Coronary artery (tissue), 2 donors: Measurements from ENCODE around the gene P2RY8.
"Not testable (repeated sequence)": the region's sequence is repeated elsewhere in the genome, so short reads cannot be mapped to it uniquely, and the experiment has no call there.

ENCODE experiments used
- DNase-seq: peaks from one replicate; pipeline ENCODE4 v3.0.0-alpha.2; 2017; ENCODE audit warnings: low spot score
- H3K27ac ChIP-seq, 2 donors: fragments of 200-600 bp; sonication (generic); one replicate each; pipeline ENCODE4 v1.5.1; 2016 to 2019
- H3K4me3 ChIP-seq: fragments of 200-600 bp; sonication (generic); 2 replicates; pipeline ENCODE4 v1.5.1; 2016; ENCODE audit warnings: mild to moderate bottlenecking, moderate library complexity
- TF ChIP-seq, protein P1 (sequence below): fragments of 200-600 bp; sonication (generic); IDR thresholded peaks from one replicate; pipeline ENCODE4 v1.5.1; 2019; ENCODE audit warnings: antibody characterized with exemption

The P2RY8 gene

GRCh38 chrX:1500701-1501624 is 36.0 kb downstream of the P2RY8 start:
- no peak overlapping the region for H3K27ac ChIP-seq
- TF ChIP-seq, protein P1, sequence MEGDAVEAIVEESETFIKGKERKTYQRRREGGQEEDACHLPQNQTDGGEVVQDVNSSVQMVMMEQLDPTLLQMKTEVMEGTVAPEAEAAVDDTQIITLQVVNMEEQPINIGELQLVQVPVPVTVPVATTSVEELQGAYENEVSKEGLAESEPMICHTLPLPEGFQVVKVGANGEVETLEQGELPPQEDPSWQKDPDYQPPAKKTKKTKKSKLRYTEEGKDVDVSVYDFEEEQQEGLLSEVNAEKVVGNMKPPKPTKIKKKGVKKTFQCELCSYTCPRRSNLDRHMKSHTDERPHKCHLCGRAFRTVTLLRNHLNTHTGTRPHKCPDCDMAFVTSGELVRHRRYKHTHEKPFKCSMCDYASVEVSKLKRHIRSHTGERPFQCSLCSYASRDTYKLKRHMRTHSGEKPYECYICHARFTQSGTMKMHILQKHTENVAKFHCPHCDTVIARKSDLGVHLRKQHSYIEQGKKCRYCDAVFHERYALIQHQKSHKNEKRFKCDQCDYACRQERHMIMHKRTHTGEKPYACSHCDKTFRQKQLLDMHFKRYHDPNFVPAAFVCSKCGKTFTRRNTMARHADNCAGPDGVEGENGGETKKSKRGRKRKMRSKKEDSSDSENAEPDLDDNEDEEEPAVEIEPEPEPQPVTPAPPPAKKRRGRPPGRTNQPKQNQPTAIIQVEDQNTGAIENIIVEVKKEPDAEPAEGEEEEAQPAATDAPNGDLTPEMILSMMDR, result no peak
- peak overlapping the region; percentile 36 for H3K4me3 ChIP-seq
- DNase-seq, result peak; percentile 43

- TF ChIP-seq, protein P1, result no peak
- Histone ChIP-seq H3K27ac (no peak overlapping the region), H3K4me3 (no peak overlapping the region)
- no peak for DNase-seq
Measured at GRCh38 chrX:1496076-1496475, 40.9 kb downstream of the P2RY8 start.

- Histone ChIP-seq H3K27ac (no peak overlapping the region), H3K4me3 (no peak overlapping the region)
- peak; percentile 68 for DNase-seq
- TF ChIP-seq, protein P1, result no peak
Measured at GRCh38 chrX:1493877-1494510, 43.0 kb downstream of the P2RY8 start.

DNA sequence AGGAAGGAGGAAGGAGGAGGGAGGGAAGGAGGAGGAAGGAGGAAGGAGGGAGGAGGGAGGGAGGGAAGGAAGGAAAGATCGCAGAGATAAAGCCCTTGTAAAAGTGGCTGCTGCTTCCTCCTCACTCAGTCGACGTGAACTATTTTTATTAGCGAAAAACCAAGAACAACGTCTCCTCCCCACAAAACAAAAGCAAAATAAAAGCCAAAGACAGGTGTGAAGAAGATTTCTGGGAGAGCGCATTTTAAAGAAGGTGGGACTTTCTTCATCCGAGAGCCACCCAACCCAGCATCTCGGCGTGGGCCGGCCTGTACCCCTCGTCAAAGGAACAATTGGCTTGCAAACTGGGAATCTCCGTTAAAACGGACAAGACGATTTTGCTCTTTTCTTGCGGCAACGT is 43.6 kb downstream of the P2RY8 start:
- no peak overlapping the region for H3K27ac ChIP-seq
- TF ChIP-seq, protein P1, result no peak
- no peak overlapping the region for H3K4me3 ChIP-seq
- no peak for DNase-seq

GRCh38 chrX:1492421-1493012 is 44.5 kb downstream of the P2RY8 start:
- TF ChIP-seq, protein P1, result no peak
- H3K4me3 ChIP-seq, result no peak overlapping the region
- H3K27ac ChIP-seq, result no peak overlapping the region
- DNase-seq, result peak; percentile 26

- DNase-seq, result peak; percentile 24
- Histone ChIP-seq H3K27ac (no peak overlapping the region), H3K4me3 (no peak overlapping the region)
- TF ChIP-seq, protein P1, result no peak
Measured at GRCh38 chrX:1491851-1492349, 45.1 kb downstream of the P2RY8 start.

DNA sequence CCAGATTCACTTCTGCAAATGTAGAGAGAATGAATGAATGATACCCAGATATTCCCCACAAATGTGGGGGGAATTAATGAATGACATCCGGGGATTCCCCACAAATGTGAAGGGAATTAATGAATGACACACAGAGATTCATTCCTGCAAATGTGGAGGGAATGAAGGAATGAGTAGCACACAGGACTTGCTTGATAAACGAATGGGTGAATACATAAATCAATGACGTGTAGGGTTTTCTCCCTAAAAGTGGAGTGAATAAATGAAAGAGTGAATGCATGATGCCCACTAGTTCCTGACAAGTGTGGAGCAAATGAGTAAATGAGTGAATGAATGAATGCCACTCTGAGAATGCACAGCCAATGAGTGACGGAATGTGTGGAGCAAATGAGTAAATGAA is 45.7 kb downstream of the P2RY8 start:
- DNase-seq, H3K4me3 ChIP-seq: not testable (repeated sequence)

GRCh38 chrX:1490723-1491122 is 46.3 kb downstream of the P2RY8 start:
- not testable (repeated sequence) for H3K4me3 ChIP-seq, H3K27ac ChIP-seq, DNase-seq

More for the DNA sequence above, 45.7 kb downstream of the P2RY8 start:
- not testable (repeated sequence) for H3K27ac ChIP-seq

- not testable (repeated sequence) for H3K4me3 ChIP-seq, H3K27ac ChIP-seq, DNase-seq
Measured at GRCh38 chrX:1489354-1489753, 47.6 kb downstream of the P2RY8 start.
